IMR-90 (cell line): Measurements from ENCODE around the gene C5orf58. TPM values are rescaled to one million over a fixed set of nuclear protein-coding genes. Genes with fewer than 3 reads are reported as not detected.

Source experiments
- ATAC-seq: fragments of 200-7000 bp; cut with Tn5 transposase; 2 replicates; pipeline ENCODE4 v1.9.1; 2020; ENCODE audit warnings: low read depth, mild to moderate bottlenecking, moderate library complexity
- BruUV-seq: library from RNA; stranded (reverse); fragments of 400-500 nt; replicated peaks from 2 replicates; lab custom pipeline; 2021; lab: Mats Ljungman, UMichigan
- CTCF ChIA-PET: fragments of 300-600 bp; formaldehyde crosslinking; extraction: SDS; loops from one replicate; lab custom pipeline; 2021; ENCODE audit warnings: antibody characterized with exemption; lab: Yijun Ruan, JAX
- POLR2A ChIA-PET: fragments of 300-600 bp; sonication (Branson Sonifier 250); formaldehyde crosslinking; loops from one replicate; lab custom pipeline; 2022; ENCODE audit warnings: antibody characterized with exemption; ENCODE audit not compliant: unreplicated experiment; lab: Charles Lee
- DNase-seq: peaks from one replicate; pipeline ENCODE4 v3.0.0; 2013
- H2AFZ ChIP-seq: replicated peaks from 2 replicates; pipeline ENCODE3; 2013; ENCODE audit warnings: low read length, mild to moderate bottlenecking; ENCODE audit not compliant: poor library complexity
- H2AK5ac ChIP-seq: 2 replicates; pipeline ENCODE4 v1.6.1; 2013; ENCODE audit warnings: low read depth, low read length, inconsistent platforms
- H2AK9ac ChIP-seq: replicated peaks from 2 replicates; pipeline ENCODE3; 2013; ENCODE audit warnings: mild to moderate bottlenecking, low read depth, low read length, moderate library complexity; ENCODE audit not compliant: poor library complexity
- H2BK120ac ChIP-seq: 2 replicates; pipeline ENCODE4 v1.6.1; 2013; ENCODE audit warnings: low read depth, low read length, inconsistent platforms
- H2BK15ac ChIP-seq: 3 replicates; pipeline ENCODE4 v1.6.1; 2013; ENCODE audit warnings: low read depth, low read length, inconsistent platforms
- H2BK20ac ChIP-seq: 2 replicates; pipeline ENCODE4 v1.6.1; 2013; ENCODE audit warnings: low read depth, mild to moderate bottlenecking, inconsistent platforms, low read length, moderate library complexity
- H2BK5ac ChIP-seq: 2 replicates; pipeline ENCODE4 v1.6.1; 2013; ENCODE audit warnings: mild to moderate bottlenecking, low read depth, low read length, inconsistent platforms; ENCODE audit not compliant: poor library complexity, severe bottlenecking
- H3K14ac ChIP-seq: replicated peaks from 2 replicates; pipeline ENCODE4 v1.6.1; 2013; ENCODE audit warnings: low read depth, low read length, inconsistent platforms
- H3K18ac ChIP-seq: 2 replicates; pipeline ENCODE4 v1.6.1; 2013; ENCODE audit warnings: low read depth, low read length, control low read depth
- H3K23ac ChIP-seq: 2 replicates; pipeline ENCODE4 v1.6.1; 2013; ENCODE audit warnings: low read depth, low read length, inconsistent platforms
- H3K27ac ChIP-seq: 2 replicates; pipeline ENCODE4 v1.5.1; 2013; ENCODE audit warnings: mild to moderate bottlenecking, control low read depth, low read length; ENCODE audit not compliant: insufficient read depth
- H3K27me3 ChIP-seq: 2 replicates; pipeline ENCODE4 v1.6.1; 2013; ENCODE audit warnings: low read length; ENCODE audit not compliant: control insufficient read depth, insufficient read depth
- H3K36me3 ChIP-seq: 2 replicates; pipeline ENCODE4 v1.6.1; 2013; ENCODE audit warnings: low read length, mixed read lengths; ENCODE audit not compliant: control insufficient read depth, insufficient read depth
- H3K4ac ChIP-seq: 2 replicates; pipeline ENCODE4 v1.6.1; 2013; ENCODE audit warnings: low read depth, low read length, inconsistent platforms
- H3K4me1 ChIP-seq: 2 replicates; pipeline ENCODE4 v1.6.1; 2013; ENCODE audit warnings: low read length, mixed read lengths; ENCODE audit not compliant: control insufficient read depth, insufficient read depth
- H3K4me2 ChIP-seq: 2 replicates; pipeline ENCODE4 v1.6.1; 2013; ENCODE audit warnings: low read depth, mild to moderate bottlenecking, control low read depth, low read length, moderate library complexity
- H3K4me3 ChIP-seq: 2 replicates; pipeline ENCODE4 v1.5.1; 2013; ENCODE audit warnings: low read depth, mild to moderate bottlenecking, control low read depth, low read length, moderate library complexity; ENCODE audit not compliant: insufficient read depth
- H3K56ac ChIP-seq: 2 replicates; pipeline ENCODE4 v1.6.1; 2013; ENCODE audit warnings: low read length, inconsistent platforms; ENCODE audit not compliant: insufficient read depth; ENCODE audit errors: extremely low read depth
- H3K79me1 ChIP-seq, 2 experiments: 2 replicates each; pipeline ENCODE4 v1.6.1; 2013; ENCODE audit warnings: low read length in 2 of 2, inconsistent platforms in 1 of 2, low read depth in 1 of 2
- H3K9ac ChIP-seq: 2 replicates; pipeline ENCODE4 v1.6.1; 2013; ENCODE audit warnings: low read depth, low read length, control low read depth
- H3K9me1 ChIP-seq: 2 replicates; pipeline ENCODE4 v1.6.1; 2013; ENCODE audit warnings: low read length, inconsistent platforms; ENCODE audit not compliant: insufficient read depth
- H3K9me3 ChIP-seq: 2 replicates; pipeline ENCODE4 v1.6.1; 2013; ENCODE audit warnings: low read length; ENCODE audit not compliant: control insufficient read depth, insufficient read depth
- H4K20me1 ChIP-seq: 2 replicates; pipeline ENCODE4 v1.6.1; 2013; ENCODE audit warnings: low read length, inconsistent platforms; ENCODE audit not compliant: insufficient read depth
- H4K5ac ChIP-seq: 2 replicates; pipeline ENCODE4 v1.6.1; 2013; ENCODE audit warnings: mild to moderate bottlenecking, low read depth, low read length, control low read depth
- H4K8ac ChIP-seq, 2 experiments: 2 replicates each; pipeline ENCODE4 v1.6.1; 2013; ENCODE audit warnings: low read depth in 2 of 2, low read length in 2 of 2, control low read depth in 1 of 2, inconsistent platforms in 1 of 2
- H4K91ac ChIP-seq: 2 replicates; pipeline ENCODE4 v1.6.1; 2013; ENCODE audit warnings: low read depth, low read length, inconsistent platforms; ENCODE audit not compliant: insufficient read depth
- BHLHE40 ChIP-seq: fragments of 150-350 bp; IDR thresholded peaks from 2 replicates; pipeline ENCODE4 v1.6.1; 2016; ENCODE audit warnings: mild to moderate bottlenecking, low read depth, low read length
- CEBPB ChIP-seq: IDR thresholded peaks from 2 replicates; pipeline ENCODE4 v1.6.1; 2012; ENCODE audit warnings: low read depth, low read length, improper control_type of control experiment
- CHD1 ChIP-seq: IDR thresholded peaks from 2 replicates; pipeline ENCODE4 v1.6.1; 2012; ENCODE audit warnings: low read depth, low read length, improper control_type of control experiment
- CTCF ChIP-seq: conservative IDR thresholded peaks from 2 replicates; pipeline ENCODE4 v1.5.1; 2012; ENCODE audit warnings: mild to moderate bottlenecking, low read depth, low read length, improper control_type of control experiment
- MAFK ChIP-seq: IDR thresholded peaks from 2 replicates; pipeline ENCODE4 v1.6.1; 2012; ENCODE audit warnings: low read depth, low read length, improper control_type of control experiment
- MAZ ChIP-seq: IDR thresholded peaks from 2 replicates; pipeline ENCODE4 v1.6.1; 2012; ENCODE audit warnings: low read depth, mild to moderate bottlenecking, low read length, improper control_type of control experiment, moderate library complexity, borderline replicate concordance
- MXI1 ChIP-seq: IDR thresholded peaks from 2 replicates; pipeline ENCODE4 v1.6.1; 2012; ENCODE audit warnings: low read depth, mild to moderate bottlenecking, low read length, moderate library complexity, borderline replicate concordance
- RCOR1 ChIP-seq: IDR thresholded peaks from 2 replicates; pipeline ENCODE4 v1.6.1; 2012; ENCODE audit warnings: mild to moderate bottlenecking, low read length, improper control_type of control experiment; ENCODE audit not compliant: insufficient replicate concordance
- RFX5 ChIP-seq: IDR thresholded peaks from 2 replicates; pipeline ENCODE4 v1.8.0; 2012; ENCODE audit warnings: low read depth, mild to moderate bottlenecking, low read length, moderate library complexity
- SMC3 ChIP-seq: fragments of 150-350 bp; IDR thresholded peaks from 2 replicates; pipeline ENCODE4 v1.6.1; 2016; ENCODE audit warnings: low read depth, mild to moderate bottlenecking, antibody characterized with exemption, low read length, moderate library complexity
- USF2 ChIP-seq: fragments of 150-350 bp; IDR thresholded peaks from 2 replicates; pipeline ENCODE4 v1.6.1; 2017; ENCODE audit warnings: mild to moderate bottlenecking, antibody characterized with exemption, low read length, low read depth
- WGBS, 2 experiments: methylation state at CpG; one replicate each; pipeline versions ENCODE4 v1.1.5 to v1.1.7; 2013; ENCODE audit warnings: missing lambda C conversion rate in 2 of 2; ENCODE audit not compliant: insufficient read length in 1 of 2; ENCODE audit errors: extremely low coverage in 2 of 2; 5-methylcytosine and 5-hydroxymethylcytosine counted together
- dilution Hi-C: fragments of 300-500 bp; cut with HindIII; formaldehyde crosslinking; loops from one replicate; pipeline ENCODE4 v1.14.3; 2018; ENCODE audit warnings: low sequenced_read_pairs; ENCODE audit not compliant: unreplicated experiment
- in situ Hi-C: fragments of 300-500 bp; cut with MboI; formaldehyde crosslinking; loops from 3 replicates; pipeline ENCODE4 v1.14.3; 2019; ENCODE audit warnings: low sequenced_read_pairs, inconsistent platforms, mixed read lengths
- intact Hi-C: fragments of 100-400 bp; cut with micrococcal nuclease; formaldehyde crosslinking; loops from 2 replicates; pipeline ENCODE4 v1.10.0; 2022
- polyA plus RNA-seq, 3 experiments: library from polyadenylated mRNA; depleted of rRNA; stranded (reverse); fragments of >200 nt; gene quantifications; 2 replicates each; pipeline ENCODE4 v1.2.3, GENCODE V29; 2012; ENCODE audit warnings: low replicate concordance in 1 of 3
- total RNA-seq: library from RNA; depleted of rRNA; stranded (reverse); fragments of >200 nt; gene quantifications from 2 replicates; pipeline ENCODE4 v1.2.3, GENCODE V29; 2012

C5orf58 gene
- total and polyA plus RNA-seq, 2 of the 4 experiments (the other 2 are of a cell fraction) = not detected

GRCh38 chr5:170277867-170278281 is 45.1 kb downstream of the C5orf58 start:
- ATAC-seq = no peak
- Histone ChIP-seq H3K18ac (no peak overlapping the region), H3K4ac (no peak overlapping the region), H2BK5ac (no peak overlapping the region), H3K27me3 (no peaks in the 10 kb centered on the region), H2AK5ac (no peak overlapping the region), H3K4me3 (no peak overlapping the region), H2BK120ac (no peak overlapping the region), H3K9me1 (no peaks in the 10 kb centered on the region), H3K27ac (no peak overlapping the region), H4K8ac (no peak overlapping the region), H2BK15ac (no peak overlapping the region), H3K23ac (no peak overlapping the region), H2BK20ac (no peak overlapping the region), H2AFZ (no peak overlapping the region), H3K9ac (no peak overlapping the region), H4K20me1 (no peaks in the 10 kb centered on the region), H2AK9ac (no peak overlapping the region), H3K79me1 (no peaks in the 10 kb centered on the region), H3K4me1 (no peaks in the 10 kb centered on the region), H4K5ac (no peak overlapping the region), H4K91ac (no peak overlapping the region), H3K56ac (no peak overlapping the region), H3K9me3 (no peaks in the 10 kb centered on the region), H3K4me2 (no peak overlapping the region), H3K14ac (no peak overlapping the region), H3K36me3 (no peaks in the 10 kb centered on the region)
- TF ChIP-seq SMC3 (no peak), MAZ (no peak), RCOR1 (no peak), CTCF (no peak), CEBPB (no peak), MXI1 (no peak), MAFK (no peak), RFX5 (no peak), USF2 (no peak), CHD1 (no peak), BHLHE40 (no peak)
- CTCF ChIA-PET = no interaction called here
- POLR2A ChIA-PET = no interaction called here
- intact Hi-C loops = no loop called here
- no CpG with 5 or more reads among the region's 6 CpGs for WGBS, 2 experiments
- dilution Hi-C loops = no loop called here
- no TSS peak for BruUV-seq
- DNase-seq = no peak
- in situ Hi-C loops = no loop called here
